Skeletal muscle satellite cell (primary cell): Measurements from ENCODE around the gene CDH23.
A peak's percentile ranks its signal among the peaks of the same experiment; 100 is the strongest.

Experiments used
- H3K27me3 ChIP-seq: 2 replicates; pipeline ENCODE4 v1.7.0; 2013; ENCODE audit warnings: low read length; ENCODE audit not compliant: control insufficient read depth, insufficient read depth
- H3K36me3 ChIP-seq: 2 replicates; pipeline ENCODE4 v1.7.0; 2013; ENCODE audit warnings: mild to moderate bottlenecking, control low read depth, low read length; ENCODE audit not compliant: insufficient read depth
- H3K4me1 ChIP-seq: 2 replicates; pipeline ENCODE4 v1.7.0; 2013; ENCODE audit warnings: low read length; ENCODE audit not compliant: control insufficient read depth, insufficient read depth
- H3K4me2 ChIP-seq: 2 replicates; pipeline ENCODE4 v1.7.0; 2013; ENCODE audit warnings: mild to moderate bottlenecking, low read length
- H3K4me3 ChIP-seq: 2 replicates; pipeline ENCODE4 v1.7.0; 2013; ENCODE audit warnings: low read length
- H3K9ac ChIP-seq: 2 replicates; pipeline ENCODE4 v1.7.0; 2013; ENCODE audit warnings: mild to moderate bottlenecking, low read depth, low read length, moderate library complexity
- H3K9me3 ChIP-seq: replicated peaks from 2 replicates; pipeline ENCODE4 v1.7.0; 2013; ENCODE audit warnings: mild to moderate bottlenecking, control low read depth, low read length

CDH23 gene

GRCh38 chr10:71761105-71761511 is 364.4 kb downstream of the CDH23 start:
- Histone ChIP-seq H3K4me3 (no peak overlapping the region), H3K9ac (no peak overlapping the region), H3K4me2 (no peak overlapping the region), H3K4me1 (peaks cover 45% of the 10 kb centered on the region), H3K9me3 (no peaks in the 10 kb centered on the region), H3K36me3 (no peaks in the 10 kb centered on the region), H3K27me3 (peaks cover 10% of the 10 kb centered on the region)

GRCh38 chr10:71761541-71762113 is 364.9 kb downstream of the CDH23 start:
- no peak overlapping the region for H3K4me2 ChIP-seq
- H3K36me3 ChIP-seq = no peaks in the 10 kb centered on the region
- H3K27me3 ChIP-seq = peaks cover 5% of the 10 kb centered on the region
- peaks cover 46% of the 10 kb centered on the region for H3K4me1 ChIP-seq
- H3K9ac ChIP-seq = no peak overlapping the region
- no peaks in the 10 kb centered on the region for H3K9me3 ChIP-seq
- H3K4me3 ChIP-seq = no peak overlapping the region

GRCh38 chr10:71762324-71762723 is 365.6 kb downstream of the CDH23 start:
- Histone ChIP-seq H3K4me3 (no peak overlapping the region), H3K9me3 (no peaks in the 10 kb centered on the region), H3K4me1 (peaks cover 50% of the 10 kb centered on the region), H3K36me3 (no peaks in the 10 kb centered on the region), H3K4me2 (no peak overlapping the region), H3K9ac (no peak overlapping the region), H3K27me3 (no peaks in the 10 kb centered on the region)

- Histone ChIP-seq H3K4me2 (peak overlapping the region; percentile 7), H3K27me3 (no peaks in the 10 kb centered on the region), H3K36me3 (no peaks in the 10 kb centered on the region), H3K9me3 (no peaks in the 10 kb centered on the region), H3K4me1 (peaks cover 57% of the 10 kb centered on the region), H3K4me3 (no peak overlapping the region), H3K9ac (peak overlapping the region; percentile 22)
These were observed 366.8 kb downstream of the CDH23 start for GRCh38 chr10:71763352-71764127.

GRCh38 chr10:71765176-71765904 is 368.6 kb downstream of the CDH23 start:
- no peaks in the 10 kb centered on the region for H3K36me3 ChIP-seq

GRCh38 chr10:71765906-71766716 is 369.4 kb downstream of the CDH23 start:
- peaks cover 80% of the 10 kb centered on the region for H3K4me1 ChIP-seq
- H3K4me2 ChIP-seq = peak overlapping the region; percentile 11
- no peaks in the 10 kb centered on the region for H3K9me3 ChIP-seq
- H3K9ac ChIP-seq = peak overlapping the region; percentile 42
- H3K36me3 ChIP-seq = no peaks in the 10 kb centered on the region
- H3K4me3 ChIP-seq = no peak overlapping the region
- H3K27me3 ChIP-seq = no peaks in the 10 kb centered on the region

More at GRCh38 chr10:71765176-71765904, 368.6 kb downstream of the CDH23 start:
- Histone ChIP-seq H3K9me3 (no peaks in the 10 kb centered on the region), H3K4me2 (no peak overlapping the region), H3K4me3 (no peak overlapping the region), H3K9ac (peak overlapping the region; percentile 42), H3K27me3 (no peaks in the 10 kb centered on the region), H3K4me1 (peaks cover 73% of the 10 kb centered on the region)

GRCh38 chr10:71766717-71767419 is 370.1 kb downstream of the CDH23 start:
- peak overlapping the region; percentile 82 for H3K9ac ChIP-seq
- H3K4me1 ChIP-seq = peaks cover 87% of the 10 kb centered on the region
- no peaks in the 10 kb centered on the region for H3K36me3 ChIP-seq
- H3K27me3 ChIP-seq = no peaks in the 10 kb centered on the region
- peak overlapping the region; percentile 47 for H3K4me3 ChIP-seq
- H3K9me3 ChIP-seq = no peaks in the 10 kb centered on the region
- H3K4me2 ChIP-seq = peak overlapping the region; percentile 76

- Histone ChIP-seq H3K9me3 (no peaks in the 10 kb centered on the region), H3K36me3 (no peaks in the 10 kb centered on the region), H3K4me2 (peak overlapping the region; percentile 76), H3K4me1 (peaks cover 93% of the 10 kb centered on the region), H3K27me3 (no peaks in the 10 kb centered on the region), H3K4me3 (peak overlapping the region; percentile 45), H3K9ac (peak overlapping the region; percentile 82)
These were observed 370.8 kb downstream of the CDH23 start for GRCh38 chr10:71767420-71768035.

- Histone ChIP-seq H3K4me3 (peak overlapping the region; percentile 28), H3K9ac (peak overlapping the region; percentile 42), H3K9me3 (no peaks in the 10 kb centered on the region), H3K27me3 (no peaks in the 10 kb centered on the region), H3K36me3 (no peaks in the 10 kb centered on the region), H3K4me2 (peak overlapping the region; percentile 41), H3K4me1 (peaks cover 92% of the 10 kb centered on the region)
These were observed 372.6 kb downstream of the CDH23 start for GRCh38 chr10:71769279-71769823.

GRCh38 chr10:71770255-71770654 is 373.5 kb downstream of the CDH23 start:
- Histone ChIP-seq H3K4me2 (no peak overlapping the region), H3K36me3 (no peaks in the 10 kb centered on the region), H3K9me3 (no peaks in the 10 kb centered on the region), H3K27me3 (no peaks in the 10 kb centered on the region), H3K4me1 (peaks cover 86% of the 10 kb centered on the region), H3K4me3 (no peak overlapping the region), H3K9ac (no peak overlapping the region)
